Measurements from ENCODE around the gene LNX1.

GRCh38 chr4:53512608-53513007, 78.7 kb downstream of the LNX1 start:
- TF ChIP-seq, protein P1, sequence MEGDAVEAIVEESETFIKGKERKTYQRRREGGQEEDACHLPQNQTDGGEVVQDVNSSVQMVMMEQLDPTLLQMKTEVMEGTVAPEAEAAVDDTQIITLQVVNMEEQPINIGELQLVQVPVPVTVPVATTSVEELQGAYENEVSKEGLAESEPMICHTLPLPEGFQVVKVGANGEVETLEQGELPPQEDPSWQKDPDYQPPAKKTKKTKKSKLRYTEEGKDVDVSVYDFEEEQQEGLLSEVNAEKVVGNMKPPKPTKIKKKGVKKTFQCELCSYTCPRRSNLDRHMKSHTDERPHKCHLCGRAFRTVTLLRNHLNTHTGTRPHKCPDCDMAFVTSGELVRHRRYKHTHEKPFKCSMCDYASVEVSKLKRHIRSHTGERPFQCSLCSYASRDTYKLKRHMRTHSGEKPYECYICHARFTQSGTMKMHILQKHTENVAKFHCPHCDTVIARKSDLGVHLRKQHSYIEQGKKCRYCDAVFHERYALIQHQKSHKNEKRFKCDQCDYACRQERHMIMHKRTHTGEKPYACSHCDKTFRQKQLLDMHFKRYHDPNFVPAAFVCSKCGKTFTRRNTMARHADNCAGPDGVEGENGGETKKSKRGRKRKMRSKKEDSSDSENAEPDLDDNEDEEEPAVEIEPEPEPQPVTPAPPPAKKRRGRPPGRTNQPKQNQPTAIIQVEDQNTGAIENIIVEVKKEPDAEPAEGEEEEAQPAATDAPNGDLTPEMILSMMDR (IDR thresholded peaks at IDR 0.05 in 2 of 3, conservative IDR thresholded peaks at IDR 0.05 in 1 of 3; ENCODE audit: control insufficient read depth in 2 of 3, extremely low read depth in 1 of 3, insufficient read depth in 1 of 3, low read depth in 3 of 3, low read length in 3 of 3) = no peak
- no peak for TF ChIP-seq SUZ12 (IDR thresholded peaks at IDR 0.05; ENCODE audit: unreplicated experiment)
- TF ChIP-seq SMC3 (IDR thresholded peaks at IDR 0.05; ENCODE audit: borderline replicate concordance, low read length) = no peak
- no peak for TF ChIP-seq MAX (IDR thresholded peaks at IDR 0.05; ENCODE audit: low read depth, low read length)
- no peak for TF ChIP-seq BRCA1 (IDR thresholded peaks at IDR 0.05; ENCODE audit: low read depth, low read length)
- TF ChIP-seq ATF3 (IDR thresholded peaks at IDR 0.05; ENCODE audit: borderline replicate concordance, extremely low read depth, low read depth, low read length) = no peak
- TF ChIP-seq ELK1 (IDR thresholded peaks at IDR 0.05; ENCODE audit: low read depth, low read length) = no peak
- no peak for TF ChIP-seq POLR2A (IDR thresholded peaks at IDR 0.05; ENCODE audit: low read depth, low read length)
- TF ChIP-seq GABPA (IDR thresholded peaks at IDR 0.05; ENCODE audit: low read depth) = no peak

Measured in GM12878 (cell line).